Measurements from ENCODE around the gene DPYSL5. TPM values are rescaled to one million over a fixed set of nuclear protein-coding genes. Genes with fewer than 3 reads are reported as not detected.

Gene DPYSL5
- total and polyA plus RNA-seq, 2 donors (not counting 1 experiment from before 2014, with no cell fraction given): not detected

- DNase-seq (ENCODE audit: low read depth in 2 of 2): peak in 1 of 2 donors; percentile 69
- H3K4me2 ChIP-seq (ENCODE audit: extremely low read depth, insufficient read depth, low read length): no peak overlapping the region
- H3K36me3 ChIP-seq (ENCODE audit: control insufficient read depth, insufficient read depth, low read length): no peaks in the 10 kb centered on the region
- H3K4me3 ChIP-seq (replicated peaks in 1 of 4; ENCODE audit: control extremely low read depth in 1 of 4, insufficient read depth in 1 of 4, low read depth in 3 of 4, low read length in 4 of 4): no peak overlapping the region
- H3K4me1 ChIP-seq (ENCODE audit: control insufficient read depth, extremely low read depth, insufficient read depth, low read length): no peaks in the 10 kb centered on the region
- no peaks in the 10 kb centered on the region for H3K27me3 ChIP-seq (ENCODE audit: control insufficient read depth, insufficient read depth, low read length)
- H3K9me3 ChIP-seq (ENCODE audit: control insufficient read depth, insufficient read depth, low read depth, low read length): no peaks in the 10 kb centered on the region
- no peak overlapping the region for H3K27ac ChIP-seq (ENCODE audit: insufficient read depth, low read length)
- H3K9ac ChIP-seq (ENCODE audit: insufficient read depth, low read length): no peak overlapping the region
- no peak for TF ChIP-seq EZH2 (IDR thresholded peaks at IDR 0.05; ENCODE audit: low read length, missing control alignments)
- TF ChIP-seq, protein P1, sequence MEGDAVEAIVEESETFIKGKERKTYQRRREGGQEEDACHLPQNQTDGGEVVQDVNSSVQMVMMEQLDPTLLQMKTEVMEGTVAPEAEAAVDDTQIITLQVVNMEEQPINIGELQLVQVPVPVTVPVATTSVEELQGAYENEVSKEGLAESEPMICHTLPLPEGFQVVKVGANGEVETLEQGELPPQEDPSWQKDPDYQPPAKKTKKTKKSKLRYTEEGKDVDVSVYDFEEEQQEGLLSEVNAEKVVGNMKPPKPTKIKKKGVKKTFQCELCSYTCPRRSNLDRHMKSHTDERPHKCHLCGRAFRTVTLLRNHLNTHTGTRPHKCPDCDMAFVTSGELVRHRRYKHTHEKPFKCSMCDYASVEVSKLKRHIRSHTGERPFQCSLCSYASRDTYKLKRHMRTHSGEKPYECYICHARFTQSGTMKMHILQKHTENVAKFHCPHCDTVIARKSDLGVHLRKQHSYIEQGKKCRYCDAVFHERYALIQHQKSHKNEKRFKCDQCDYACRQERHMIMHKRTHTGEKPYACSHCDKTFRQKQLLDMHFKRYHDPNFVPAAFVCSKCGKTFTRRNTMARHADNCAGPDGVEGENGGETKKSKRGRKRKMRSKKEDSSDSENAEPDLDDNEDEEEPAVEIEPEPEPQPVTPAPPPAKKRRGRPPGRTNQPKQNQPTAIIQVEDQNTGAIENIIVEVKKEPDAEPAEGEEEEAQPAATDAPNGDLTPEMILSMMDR (conservative IDR thresholded peaks at IDR 0.05 in 1 of 2, IDR thresholded peaks at IDR 0.05 in 1 of 2; ENCODE audit: low read depth in 1 of 2, low read length in 2 of 2): no peak
- no peaks in the 10 kb centered on the region for H3K79me2 ChIP-seq (ENCODE audit: control insufficient read depth, insufficient read depth, low read length)
- peaks cover 2% of the 10 kb centered on the region for H4K20me1 ChIP-seq (ENCODE audit: control insufficient read depth, extremely low read depth, insufficient read depth, low read length)
- H2AFZ ChIP-seq (ENCODE audit: low read length): no peak overlapping the region
Measured at GRCh38 chr2:26986576-26986975, 138.6 kb downstream of the DPYSL5 start.

DNA sequence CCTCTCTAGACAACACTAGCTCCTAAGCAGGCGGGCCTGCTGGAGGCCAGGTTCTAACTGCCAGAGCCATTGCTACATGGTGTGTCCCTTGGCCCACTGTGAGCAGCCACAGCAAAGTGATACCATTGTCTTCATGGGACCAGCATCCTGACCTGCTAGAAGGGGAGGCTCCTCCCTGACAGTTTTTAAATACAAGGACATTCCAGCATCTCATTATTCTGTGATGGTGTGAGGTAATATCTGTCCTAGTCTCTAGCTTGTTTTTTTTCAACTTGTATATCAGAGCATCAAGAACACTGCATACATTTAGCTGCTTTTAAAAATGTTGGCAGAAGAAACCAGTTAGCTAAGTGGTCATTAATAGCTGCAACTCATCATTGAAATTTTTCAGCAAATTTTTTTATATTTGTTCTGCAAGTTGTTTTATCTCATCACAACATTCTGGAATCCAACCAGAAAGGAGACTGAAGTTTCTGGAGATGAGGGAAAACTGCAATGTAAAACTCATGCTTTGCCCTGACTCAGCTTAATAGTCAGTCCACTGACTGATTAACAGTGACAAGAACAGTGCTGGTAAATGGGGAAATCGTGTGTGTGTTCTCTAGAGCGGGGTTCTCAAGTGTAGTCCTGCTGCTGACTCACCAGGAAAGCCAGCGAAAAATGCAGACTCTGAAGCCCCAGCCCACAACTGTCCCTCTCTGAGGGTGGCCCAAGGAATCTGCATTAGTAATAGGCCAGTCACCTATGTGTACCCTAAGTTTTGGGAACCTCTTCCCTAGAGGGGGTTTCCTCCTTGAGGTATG is 140.3 kb downstream of the DPYSL5 start:
- H3K27me3 ChIP-seq (ENCODE audit: control insufficient read depth, insufficient read depth, low read length): no peaks in the 10 kb centered on the region
- no peak overlapping the region for H3K9ac ChIP-seq (ENCODE audit: insufficient read depth, low read length)
- no peaks in the 10 kb centered on the region for H3K79me2 ChIP-seq (ENCODE audit: control insufficient read depth, insufficient read depth, low read length)
- TF ChIP-seq EZH2 (IDR thresholded peaks at IDR 0.05; ENCODE audit: low read length, missing control alignments): no peak
- TF ChIP-seq, protein P1 (conservative IDR thresholded peaks at IDR 0.05 in 1 of 2, IDR thresholded peaks at IDR 0.05 in 1 of 2; ENCODE audit: low read depth in 1 of 2, low read length in 2 of 2): no peak
- no peaks in the 10 kb centered on the region for H3K36me3 ChIP-seq (ENCODE audit: control insufficient read depth, insufficient read depth, low read length)
- no peak overlapping the region for H3K4me3 ChIP-seq (replicated peaks in 1 of 4; ENCODE audit: control extremely low read depth in 1 of 4, insufficient read depth in 1 of 4, low read depth in 3 of 4, low read length in 4 of 4)
- no peak overlapping the region for H3K27ac ChIP-seq (ENCODE audit: insufficient read depth, low read length)
- no peaks in the 10 kb centered on the region for H3K4me1 ChIP-seq (ENCODE audit: control insufficient read depth, extremely low read depth, insufficient read depth, low read length)
- H3K4me2 ChIP-seq (ENCODE audit: extremely low read depth, insufficient read depth, low read length): no peak overlapping the region
- DNase-seq (ENCODE audit: low read depth in 2 of 2): peak; percentile 66 to 94
- H4K20me1 ChIP-seq (ENCODE audit: control insufficient read depth, extremely low read depth, insufficient read depth, low read length): peaks cover 2% of the 10 kb centered on the region
- no peaks in the 10 kb centered on the region for H3K9me3 ChIP-seq (ENCODE audit: control insufficient read depth, insufficient read depth, low read depth, low read length)
- no peak overlapping the region for H2AFZ ChIP-seq (ENCODE audit: low read length)

DNA sequence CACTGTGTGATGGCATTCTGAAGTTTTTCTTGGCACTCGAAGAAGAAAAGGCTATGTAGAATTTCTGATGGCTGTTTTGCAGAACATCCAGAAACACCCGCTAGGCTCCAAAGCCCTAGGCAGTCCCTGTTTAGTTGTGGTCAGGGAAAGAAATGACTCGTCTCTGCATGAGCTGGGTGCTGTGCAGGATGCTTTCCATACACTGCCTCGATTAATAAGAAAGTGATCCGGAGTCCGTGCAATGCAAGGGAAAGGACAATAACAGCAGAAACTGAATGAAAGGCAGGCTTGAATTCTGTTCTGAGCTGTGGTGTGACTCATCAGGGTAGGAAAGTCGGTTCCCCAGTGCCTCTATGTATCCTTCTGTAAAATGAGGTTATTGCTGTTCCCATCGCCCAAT is 141.2 kb downstream of the DPYSL5 start:
- no peak overlapping the region for H3K9ac ChIP-seq (ENCODE audit: insufficient read depth, low read length)
- no peak overlapping the region for H3K4me3 ChIP-seq (replicated peaks in 1 of 4; ENCODE audit: control extremely low read depth in 1 of 4, insufficient read depth in 1 of 4, low read depth in 3 of 4, low read length in 4 of 4)
- no peaks in the 10 kb centered on the region for H3K9me3 ChIP-seq (ENCODE audit: control insufficient read depth, insufficient read depth, low read depth, low read length)
- no peak overlapping the region for H3K4me2 ChIP-seq (ENCODE audit: extremely low read depth, insufficient read depth, low read length)
- TF ChIP-seq, protein P1 (conservative IDR thresholded peaks at IDR 0.05 in 1 of 2, IDR thresholded peaks at IDR 0.05 in 1 of 2; ENCODE audit: low read depth in 1 of 2, low read length in 2 of 2): no peak
- TF ChIP-seq EZH2 (IDR thresholded peaks at IDR 0.05; ENCODE audit: low read length, missing control alignments): no peak
- H3K27ac ChIP-seq (ENCODE audit: insufficient read depth, low read length): no peak overlapping the region
- peak; percentile 22 to 68 for DNase-seq (ENCODE audit: low read depth in 2 of 2)
- H3K79me2 ChIP-seq (ENCODE audit: control insufficient read depth, insufficient read depth, low read length): no peaks in the 10 kb centered on the region
- peaks cover 2% of the 10 kb centered on the region for H4K20me1 ChIP-seq (ENCODE audit: control insufficient read depth, extremely low read depth, insufficient read depth, low read length)
- no peaks in the 10 kb centered on the region for H3K4me1 ChIP-seq (ENCODE audit: control insufficient read depth, extremely low read depth, insufficient read depth, low read length)
- no peaks in the 10 kb centered on the region for H3K36me3 ChIP-seq (ENCODE audit: control insufficient read depth, insufficient read depth, low read length)
- H3K27me3 ChIP-seq (ENCODE audit: control insufficient read depth, insufficient read depth, low read length): no peaks in the 10 kb centered on the region
- H2AFZ ChIP-seq (ENCODE audit: low read length): no peak overlapping the region
